WTC11 (cell line): ENCODE data around the gene GAST. TPM values are rescaled to one million over a fixed set of nuclear protein-coding genes. Genes with fewer than 3 reads are reported as not detected.

ENCODE experiments used
- AFF4 ChIP-seq: sonication (generic); formaldehyde crosslinking; IDR thresholded peaks from 2 replicates; pipeline ENCODE4 v1.8.1; 2023; ENCODE audit warnings: mild to moderate bottlenecking, missing genetic modification reagents, borderline replicate concordance
- ATF1 ChIP-seq: sonication (generic); formaldehyde crosslinking; IDR thresholded peaks from 2 replicates; pipeline ENCODE4 v1.8.1; 2023; ENCODE audit warnings: mild to moderate bottlenecking, moderate library complexity, missing genetic modification reagents
- CDX4 ChIP-seq: fragments of 250-450 bp; sonication (Bioruptor Pico); IDR thresholded peaks from 2 replicates; pipeline ENCODE4 v1.9.0; 2021; ENCODE audit warnings: moderate library complexity, mild to moderate bottlenecking, inconsistent platforms, borderline replicate concordance
- CREB1 ChIP-seq: sonication (generic); formaldehyde crosslinking; IDR thresholded peaks from 2 replicates; pipeline ENCODE4 v1.8.0; 2023; ENCODE audit warnings: mild to moderate bottlenecking, missing genetic modification reagents
- E2F5 ChIP-seq: sonication (generic); formaldehyde crosslinking; IDR thresholded peaks from 2 replicates; pipeline ENCODE4 v1.8.1; 2022; ENCODE audit warnings: mild to moderate bottlenecking, moderate library complexity, missing genetic modification reagents
- ETV6 ChIP-seq: sonication (generic); formaldehyde crosslinking; IDR thresholded peaks from 2 replicates; pipeline ENCODE4 v1.8.1; 2022; ENCODE audit warnings: mild to moderate bottlenecking, missing genetic modification reagents
- FOXP4 ChIP-seq: sonication (generic); formaldehyde crosslinking; IDR thresholded peaks from 2 replicates; pipeline ENCODE4 v1.8.0; 2022; ENCODE audit warnings: mild to moderate bottlenecking, missing genetic modification reagents
- NFATC4 ChIP-seq: fragments of 250-450 bp; sonication (Bioruptor Pico); IDR thresholded peaks from 2 replicates; pipeline ENCODE4 v1.9.0; 2021; ENCODE audit warnings: mild to moderate bottlenecking
- NR2C2 ChIP-seq: sonication (generic); formaldehyde crosslinking; IDR thresholded peaks from 2 replicates; pipeline ENCODE4 v1.8.0; 2022; ENCODE audit warnings: mild to moderate bottlenecking, missing genetic modification reagents
- RORB ChIP-seq: fragments of 250-450 bp; sonication (Bioruptor Pico); IDR thresholded peaks from 2 replicates; pipeline ENCODE4 v1.9.0; 2021; ENCODE audit warnings: mild to moderate bottlenecking
- USF1 ChIP-seq: sonication (generic); formaldehyde crosslinking; IDR thresholded peaks from 2 replicates; pipeline ENCODE4 v1.8.0; 2022; ENCODE audit warnings: mild to moderate bottlenecking, missing genetic modification reagents
- ZNF281 ChIP-seq: sonication (generic); formaldehyde crosslinking; IDR thresholded peaks from 2 replicates; pipeline ENCODE4 v1.8.0; 2023; ENCODE audit warnings: mild to moderate bottlenecking, missing genetic modification reagents
- ZNF396 ChIP-seq: fragments of 250-450 bp; sonication (Bioruptor Pico); IDR thresholded peaks from 2 replicates; pipeline ENCODE4 v1.8.0; 2021; ENCODE audit warnings: mild to moderate bottlenecking, moderate library complexity, borderline replicate concordance
- ZNF671 ChIP-seq: fragments of 250-450 bp; sonication (Bioruptor Pico); IDR thresholded peaks from 2 replicates; pipeline ENCODE4 v1.8.0; 2021; ENCODE audit warnings: mild to moderate bottlenecking
- ZSCAN18 ChIP-seq: fragments of 250-450 bp; sonication (Bioruptor Pico); IDR thresholded peaks from 2 replicates; pipeline ENCODE4 v2.1.2; 2022; ENCODE audit warnings: mild to moderate bottlenecking, moderate library complexity
- total RNA-seq: library from RNA; stranded (reverse); gene quantifications from 3 replicates; pipeline ENCODE4 v1.2.3, GENCODE V29; 2021

The GAST gene
- total RNA-seq, 1 experiment from 2014 or later = not detected

- TF ChIP-seq ATF1 (CRISPR knock-in tag) (no peak), RORB (CRISPR knock-in tag) (peak; percentile 79; the same call in 1 of the 2 replicates), USF1 (CRISPR knock-in tag) (no peak), AFF4 (CRISPR knock-in tag) (no peak), NFATC4 (CRISPR knock-in tag) (0 out of 2 replicates have a peak, but pooled peaks have one; percentile 61), FOXP4 (CRISPR knock-in tag) (no peak), ETV6 (CRISPR knock-in tag) (no peak), ZSCAN18 (no peak), ZNF671 (CRISPR knock-in tag) (0 out of 2 replicates have a peak, but pooled peaks have one; percentile 57), NR2C2 (CRISPR knock-in tag) (no peak), ZNF396 (CRISPR knock-in tag) (no peak), ZNF281 (CRISPR knock-in tag) (no peak), E2F5 (CRISPR knock-in tag) (no peak), CREB1 (CRISPR knock-in tag) (no peak), CDX4 (no peak)
These were observed 21.6 kb upstream of the GAST start (continued) for GRCh38 chr17:41690497-41690896.
